A204.1 (cell line): ENCODE measurements around the gene SEC14L1.
"Not testable (repeated sequence)": the region's sequence is repeated elsewhere in the genome, so short reads cannot be mapped to it uniquely, and the experiment has no call there.

Experiments used
- FAIRE-seq: peaks from 2 replicates; lab custom pipeline; 2012; peaks lifted over from hg19 to GRCh38; lab: Jason Lieb, UNC

Gene SEC14L1

DNA sequence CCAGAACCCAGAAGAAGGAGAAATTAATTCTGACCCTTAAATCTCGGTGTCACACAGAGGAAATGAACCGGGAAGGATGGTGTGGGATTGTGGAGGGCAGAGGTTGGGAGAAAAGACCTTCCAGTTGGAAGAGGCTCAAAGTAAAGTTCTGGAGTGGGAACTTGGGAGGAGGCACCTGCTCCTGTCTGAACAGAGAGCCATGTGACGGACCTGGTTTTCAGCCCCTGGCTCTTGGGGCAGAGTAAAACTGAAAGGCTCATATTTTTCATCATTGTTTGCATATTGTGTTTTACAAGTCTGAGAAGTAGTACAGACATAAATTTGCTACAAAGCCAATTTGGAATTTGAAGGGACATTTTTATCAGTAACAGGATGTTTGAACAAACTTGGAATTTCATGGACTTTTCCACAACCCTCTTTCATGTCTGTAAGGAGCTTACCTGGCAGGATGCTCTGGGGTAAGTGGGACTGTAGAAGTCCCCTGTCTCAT, 24.4 kb upstream of the SEC14L1 start:
- FAIRE-seq: no peak

DNA sequence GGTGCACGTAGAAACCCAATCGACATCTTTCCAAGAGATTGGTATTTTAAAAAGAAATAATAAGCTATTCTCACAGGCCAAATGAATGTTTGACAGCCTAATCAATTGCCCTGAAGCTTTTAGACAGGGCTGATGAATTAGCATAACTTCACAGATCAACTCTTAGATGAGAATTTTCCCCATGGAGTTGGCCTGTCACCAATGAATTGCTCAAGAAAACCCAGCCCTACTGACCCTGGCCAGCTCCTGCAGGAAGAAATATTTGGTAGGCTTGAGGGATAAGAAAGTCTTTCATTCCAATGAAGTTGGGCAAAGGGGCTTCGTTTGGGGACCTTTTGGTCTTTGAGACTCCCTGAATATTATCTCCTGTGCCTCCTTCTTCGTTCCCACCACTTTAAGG, 23.4 kb upstream of the SEC14L1 start:
- no peak for FAIRE-seq

DNA sequence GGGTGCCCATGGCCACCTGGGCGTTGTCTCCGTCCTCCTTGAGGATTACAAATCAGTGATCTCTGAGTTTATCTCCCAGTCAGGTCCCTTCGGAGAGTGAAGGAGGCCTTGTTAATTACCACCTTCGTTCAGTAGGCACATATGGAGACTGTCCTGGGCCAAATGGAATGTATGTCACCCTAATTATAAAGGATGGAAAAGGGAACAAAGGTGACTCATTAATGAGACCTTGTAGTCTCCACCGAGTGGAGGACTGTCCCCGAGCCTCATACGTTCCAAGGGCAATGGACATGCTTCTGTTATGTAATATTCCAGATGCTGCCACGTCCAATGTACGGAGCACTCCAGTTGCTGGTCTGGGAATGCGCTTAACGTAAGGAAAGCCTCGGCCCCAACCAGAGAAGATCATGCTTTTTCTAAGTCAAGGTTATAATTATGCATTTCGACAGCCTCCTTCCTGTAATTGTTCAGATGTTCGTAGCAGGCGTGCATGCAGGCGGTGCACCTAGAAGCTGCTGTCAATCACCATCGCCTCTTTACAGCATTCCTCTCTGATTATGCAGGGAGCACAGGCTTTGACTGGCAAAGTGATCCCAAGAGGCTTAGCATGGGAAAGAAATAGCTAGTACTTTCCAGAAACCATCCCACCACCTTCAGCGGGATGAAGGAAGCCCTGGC, 22.4 kb upstream of the SEC14L1 start:
- no peak for FAIRE-seq

DNA sequence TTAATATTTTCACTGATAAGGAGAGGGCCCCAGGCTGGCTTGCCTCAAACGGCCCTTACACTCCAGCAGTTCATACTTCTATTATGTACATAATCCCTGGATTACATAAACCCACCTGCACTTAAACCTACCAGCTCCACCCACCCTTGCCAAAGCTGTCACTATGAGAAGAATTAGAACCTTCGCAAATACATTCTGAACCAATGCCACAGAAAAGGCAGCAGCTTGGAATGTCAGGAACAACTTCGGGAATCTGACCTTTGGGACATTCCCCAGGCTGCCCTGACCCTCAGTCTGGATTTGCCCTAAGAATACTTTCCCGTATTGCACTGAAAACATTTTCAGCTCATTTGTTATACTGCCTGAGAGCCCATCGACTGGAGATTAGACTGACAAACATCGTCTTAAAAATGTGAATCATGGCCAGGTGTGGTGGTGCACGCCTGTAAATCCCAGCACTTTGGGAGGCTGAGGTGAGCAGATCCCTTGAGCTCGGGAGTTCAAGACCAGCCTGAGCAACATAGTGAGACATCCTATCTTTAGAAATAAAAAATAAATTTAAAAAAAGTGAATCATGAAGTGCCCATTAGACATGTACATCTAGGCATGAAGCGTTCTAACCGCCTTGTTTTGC, 21.0 kb upstream of the SEC14L1 start:
- no peak for FAIRE-seq

DNA sequence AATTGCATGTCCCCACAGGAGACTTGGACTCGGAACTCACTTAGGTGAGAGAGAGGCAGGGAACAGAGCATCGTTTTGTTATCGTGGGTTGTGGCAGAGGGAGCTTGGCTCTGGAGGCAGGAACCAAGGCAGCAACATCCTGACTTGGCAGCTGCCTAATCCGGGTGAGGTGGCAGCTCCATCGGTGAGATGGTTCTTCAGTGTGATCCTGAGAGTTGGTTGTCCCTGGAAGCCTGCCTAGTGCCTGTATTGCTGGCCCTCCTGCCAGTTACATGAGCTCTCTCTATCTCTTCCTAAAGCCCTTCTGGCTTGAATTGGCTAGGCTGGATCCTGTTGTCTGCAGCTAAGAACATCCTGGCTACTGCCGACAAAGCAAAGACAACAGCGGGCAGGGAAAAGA, 19.9 kb upstream of the SEC14L1 start:
- no peak for FAIRE-seq

DNA sequence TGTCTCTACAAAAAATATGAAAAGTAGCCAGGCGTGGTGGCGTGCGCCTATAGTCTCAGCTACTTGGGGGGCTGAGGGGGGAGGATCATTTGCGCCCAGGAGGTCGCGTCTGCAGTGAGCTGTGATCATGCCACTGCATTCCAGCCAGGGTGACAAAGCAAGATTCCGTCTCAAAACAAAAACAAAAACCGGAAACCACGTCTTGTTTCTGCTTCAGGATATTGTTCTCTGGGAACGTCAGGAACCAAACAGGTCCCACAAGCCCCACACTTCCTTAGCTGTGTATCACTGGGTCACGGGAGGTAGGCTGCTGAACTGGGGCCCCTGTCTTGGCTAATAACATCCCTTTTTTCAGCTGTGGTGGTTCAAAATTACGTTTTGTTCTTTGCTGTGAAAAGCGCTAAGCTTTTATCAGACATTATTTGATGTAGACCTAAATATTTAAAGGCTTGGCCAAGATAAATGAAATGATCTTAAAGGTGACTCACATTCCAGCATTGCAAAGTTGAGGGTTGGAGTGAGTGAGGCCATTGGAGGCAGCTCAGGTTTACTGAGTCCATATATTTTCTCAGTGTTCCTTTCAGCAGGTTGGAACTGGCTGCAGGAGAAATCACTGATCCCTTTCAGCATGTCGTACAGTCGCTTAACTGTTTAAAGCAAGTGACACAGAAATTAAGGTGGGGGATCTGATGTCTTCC, 16.4 kb upstream of the SEC14L1 start:
- no peak for FAIRE-seq

DNA sequence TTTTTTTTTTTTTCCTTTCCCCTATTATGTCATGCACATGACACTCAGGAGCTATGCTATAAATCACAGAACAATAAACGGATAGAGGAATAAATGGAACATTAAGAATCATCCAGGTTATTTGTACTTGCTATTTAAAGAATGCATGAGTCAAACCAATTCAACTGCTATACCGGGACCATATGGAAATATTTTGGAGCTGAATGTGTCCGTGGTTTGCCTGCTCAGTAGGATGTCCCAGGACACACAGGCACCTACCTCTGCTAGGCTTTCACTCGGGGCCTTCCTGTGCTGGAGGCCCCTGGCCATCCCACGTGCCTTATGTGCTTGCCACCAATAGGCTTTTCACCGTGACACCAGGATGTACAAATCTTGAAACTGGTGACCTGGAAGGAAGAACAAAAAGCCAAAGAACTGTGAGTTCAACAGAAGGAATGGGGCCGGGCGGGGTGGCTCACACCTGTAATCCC, 15.3 kb upstream of the SEC14L1 start:
- FAIRE-seq: no peak

DNA sequence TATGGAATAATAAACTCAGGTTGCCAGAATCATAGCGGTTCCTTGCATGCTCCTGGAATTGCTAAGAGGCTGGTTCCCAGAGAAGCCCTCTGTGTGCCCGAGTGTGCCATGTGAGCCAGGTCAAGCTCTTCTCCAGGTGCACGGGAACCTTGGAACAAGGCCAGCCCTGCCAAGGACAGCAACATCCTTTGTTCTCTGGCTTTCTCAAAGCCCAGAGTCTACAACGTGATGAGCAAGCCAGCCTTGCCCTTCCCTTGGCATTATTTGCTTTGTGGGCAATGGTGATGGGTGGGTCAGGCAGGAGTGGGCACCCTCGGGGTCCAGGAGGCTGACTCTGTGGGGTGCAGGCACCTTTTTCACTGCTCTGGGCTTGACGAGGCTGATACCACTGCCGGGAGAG, 14.2 kb upstream of the SEC14L1 start:
- no peak for FAIRE-seq

DNA sequence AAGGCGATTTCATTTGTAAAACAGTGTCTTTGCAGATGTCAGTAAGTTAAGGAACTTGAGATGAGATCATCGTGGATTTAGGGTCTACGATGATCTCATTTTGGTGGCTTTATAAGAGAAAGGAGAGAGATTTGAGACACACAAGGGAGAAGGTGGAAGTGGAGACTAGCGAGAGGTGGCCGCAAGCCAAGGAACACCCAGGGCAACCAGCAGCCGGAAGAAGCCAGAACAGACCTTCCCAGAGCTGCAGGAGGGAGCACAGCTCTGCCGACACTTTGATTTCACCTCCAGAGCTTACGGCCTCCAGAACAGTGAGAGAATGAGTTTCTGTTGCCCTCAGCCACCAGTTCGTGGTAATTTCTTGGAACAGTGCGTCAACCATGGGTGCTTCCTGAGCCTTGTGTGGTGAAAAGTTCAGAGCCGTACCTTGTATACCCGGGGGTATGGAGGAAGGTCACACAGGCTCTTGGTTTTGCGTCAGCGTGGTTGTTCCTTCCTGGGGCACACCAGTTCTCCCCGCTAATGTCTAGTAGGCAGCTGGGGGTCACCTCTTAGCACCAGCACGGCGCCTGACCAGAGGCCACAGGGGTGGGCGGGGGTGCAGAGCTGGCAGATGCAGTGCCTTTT, 12.9 kb upstream of the SEC14L1 start:
- FAIRE-seq: no peak

DNA sequence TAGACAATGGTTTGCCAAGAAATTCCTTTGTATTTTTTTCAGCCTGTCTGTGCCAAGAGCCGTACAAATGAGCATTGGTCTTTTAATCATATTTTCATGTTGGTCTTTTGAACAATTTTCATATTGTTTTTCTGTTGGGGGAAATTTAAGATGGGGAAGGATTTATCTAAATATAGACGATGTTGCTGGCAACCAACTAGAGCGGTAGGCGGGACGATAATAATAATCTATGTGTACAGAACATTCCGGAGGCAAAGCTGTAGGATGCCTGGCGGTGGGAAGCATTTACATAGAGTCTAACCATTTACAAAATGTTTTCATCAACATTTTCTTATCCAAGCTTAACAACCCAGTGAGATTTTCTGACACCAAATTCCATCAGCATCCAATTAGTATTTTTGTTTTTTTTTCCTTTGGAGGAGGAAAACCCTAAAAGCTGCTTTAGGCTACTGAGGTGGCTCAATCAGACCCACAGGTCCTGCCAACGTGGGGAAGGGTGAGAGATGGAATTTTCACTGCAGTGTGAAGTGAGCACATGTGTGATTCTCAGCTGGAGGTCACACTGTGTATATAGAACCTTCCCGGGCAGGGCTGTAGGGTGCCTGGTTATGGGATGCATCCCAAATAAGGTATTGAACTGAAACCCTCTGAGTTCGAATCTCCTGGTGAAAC, 11.7 kb upstream of the SEC14L1 start:
- FAIRE-seq: no peak

DNA sequence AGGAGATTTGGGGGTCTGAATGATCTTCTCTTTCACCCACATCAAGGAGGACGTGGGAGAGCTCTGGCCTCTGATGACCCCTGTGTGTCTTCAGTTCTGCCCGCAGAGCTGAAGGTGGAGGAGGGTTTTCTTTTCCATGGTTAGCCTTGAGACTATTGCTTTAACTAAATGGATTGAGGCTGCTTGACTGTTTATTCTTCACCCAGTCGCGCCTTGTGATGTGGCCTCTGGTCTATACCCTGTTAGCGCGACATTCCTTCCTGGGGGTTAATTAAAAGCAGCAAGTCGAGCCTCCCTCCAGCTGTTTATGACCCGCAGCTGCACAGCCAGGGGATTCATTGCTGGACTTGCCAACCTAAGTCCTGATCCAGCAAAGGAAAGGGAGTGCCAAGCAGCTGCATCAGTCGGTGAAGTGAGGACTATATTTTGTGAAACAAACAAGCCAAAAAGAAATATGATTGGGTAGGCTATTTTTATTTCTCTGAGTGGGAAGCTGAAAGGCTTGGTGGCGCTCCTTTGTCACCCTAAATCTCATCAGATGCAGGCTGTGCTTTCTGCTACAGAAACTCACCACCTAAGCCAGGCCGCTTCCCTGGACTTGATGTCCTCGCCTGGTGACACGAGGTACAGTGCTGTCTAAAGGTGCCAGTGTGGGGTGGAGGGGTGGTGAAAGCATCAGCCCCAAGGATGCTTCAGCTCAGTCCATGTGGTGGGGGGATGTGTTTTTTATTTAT, 11.0 kb upstream of the SEC14L1 start:
- FAIRE-seq: no peak

DNA sequence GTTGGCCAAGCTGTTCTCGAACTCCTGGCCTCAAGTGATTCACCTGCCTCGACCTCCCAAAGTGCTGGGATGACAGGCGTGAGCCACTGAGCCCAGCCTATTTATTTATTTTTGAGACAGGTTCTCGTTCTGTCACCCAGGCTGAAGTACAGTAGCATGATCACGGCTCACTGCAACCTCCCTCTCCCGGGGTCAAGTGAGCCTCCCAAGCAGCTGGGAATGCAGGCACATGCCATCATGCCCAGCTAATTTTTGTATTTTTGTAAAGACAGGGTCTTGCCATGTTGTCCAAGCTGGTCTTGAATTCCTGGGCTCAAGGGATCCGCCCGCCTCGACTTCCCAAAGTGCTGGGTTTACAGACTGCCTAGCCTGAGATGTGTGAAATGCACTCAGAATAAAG, 10.2 kb upstream of the SEC14L1 start:
- FAIRE-seq: no peak

DNA sequence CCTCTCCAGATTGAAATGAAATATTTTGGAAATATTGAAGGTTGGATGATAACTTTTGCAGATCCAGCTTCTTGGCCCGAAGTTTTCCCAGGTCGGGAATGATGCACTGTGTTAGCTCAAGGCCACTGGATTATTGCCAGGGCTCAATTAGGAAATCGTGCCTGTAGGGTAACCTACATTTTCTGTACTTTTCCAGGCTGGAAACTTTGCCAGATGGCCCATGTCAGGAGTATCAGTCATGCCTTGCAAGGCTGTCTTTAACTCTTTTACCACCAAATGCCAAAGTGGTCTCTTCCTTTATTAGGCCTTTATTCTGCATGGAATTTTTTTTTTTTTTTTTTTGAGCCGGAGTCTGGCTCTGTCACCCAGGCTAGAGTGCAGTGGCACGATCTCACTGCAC, 8.9 kb upstream of the SEC14L1 start:
- FAIRE-seq: no peak

DNA sequence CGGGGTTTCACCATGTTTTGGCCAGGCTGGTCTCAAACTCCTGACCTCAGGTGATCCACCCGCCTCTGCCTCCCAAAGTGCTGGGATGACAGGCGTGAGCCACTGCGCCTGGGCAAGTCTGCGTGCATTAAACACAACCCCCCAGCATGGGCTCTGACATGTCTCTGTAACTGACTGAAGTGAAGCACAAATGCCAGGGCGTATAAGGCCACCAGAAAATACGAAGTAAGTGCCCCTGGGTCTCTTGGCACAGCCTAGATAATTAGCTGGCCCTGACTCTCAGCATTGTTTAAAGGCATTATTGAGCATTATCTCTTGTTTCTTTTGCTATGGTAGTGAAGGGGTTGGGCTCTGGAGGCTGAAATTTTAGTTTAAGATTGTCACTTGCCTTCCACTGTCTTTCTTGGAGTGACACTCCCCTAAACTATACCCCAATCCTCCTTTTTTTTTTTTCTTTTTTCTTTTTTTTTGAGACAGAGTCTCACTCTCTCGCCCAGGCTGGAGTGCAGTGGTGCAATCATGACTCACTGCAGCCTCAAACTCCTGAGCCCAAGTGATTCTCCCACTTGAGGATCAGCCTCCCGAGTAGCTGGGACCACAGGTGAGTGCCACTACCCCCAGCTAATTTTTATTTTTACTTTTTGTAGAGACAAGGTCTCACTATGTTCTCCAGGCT, 8.2 kb upstream of the SEC14L1 start:
- FAIRE-seq: no peak

DNA sequence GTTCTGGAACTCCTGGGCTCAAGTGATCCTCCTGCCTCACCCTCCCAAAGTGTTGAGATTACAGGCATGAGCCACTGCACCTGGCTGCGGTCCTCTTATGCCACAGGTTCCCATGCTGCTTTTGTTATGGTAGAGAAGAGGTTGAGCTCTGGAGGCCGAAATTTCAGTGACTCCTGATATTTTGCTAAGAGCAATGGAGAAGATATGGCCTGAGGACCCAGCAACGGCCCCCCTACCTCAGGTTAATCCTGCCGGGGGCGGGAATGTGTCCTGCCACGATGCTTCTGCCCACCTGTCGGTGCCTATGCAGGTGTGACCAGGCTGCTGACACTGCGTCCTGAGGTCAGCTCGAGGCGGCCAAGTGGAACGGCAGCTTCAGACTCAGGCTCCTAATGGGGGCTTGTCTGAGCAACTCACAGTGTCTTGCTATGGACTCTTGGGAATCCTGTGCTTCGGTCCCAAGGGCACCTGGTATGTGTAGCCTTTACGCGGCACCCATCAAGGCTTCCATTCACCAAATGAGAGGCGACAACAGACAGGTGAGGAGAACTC, 7.6 kb upstream of the SEC14L1 start:
- no peak for FAIRE-seq

DNA sequence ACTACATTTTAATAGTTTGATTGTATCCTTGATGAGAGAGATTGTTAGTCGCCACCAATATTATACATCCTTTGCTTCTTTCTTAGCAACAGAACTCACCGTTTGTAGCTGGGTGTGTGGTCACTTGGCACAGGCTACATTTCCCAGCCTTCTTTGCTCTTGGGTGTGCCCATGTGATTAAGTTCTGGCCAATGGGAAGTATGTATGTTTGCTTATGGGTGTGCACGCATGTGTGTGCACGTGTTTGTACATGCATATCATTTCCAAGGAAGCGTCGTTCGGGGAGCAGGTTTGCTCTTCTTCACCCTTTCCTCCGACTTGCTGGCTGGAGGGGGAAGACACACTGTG, 4.4 kb upstream of the SEC14L1 start:
- no peak for FAIRE-seq

DNA sequence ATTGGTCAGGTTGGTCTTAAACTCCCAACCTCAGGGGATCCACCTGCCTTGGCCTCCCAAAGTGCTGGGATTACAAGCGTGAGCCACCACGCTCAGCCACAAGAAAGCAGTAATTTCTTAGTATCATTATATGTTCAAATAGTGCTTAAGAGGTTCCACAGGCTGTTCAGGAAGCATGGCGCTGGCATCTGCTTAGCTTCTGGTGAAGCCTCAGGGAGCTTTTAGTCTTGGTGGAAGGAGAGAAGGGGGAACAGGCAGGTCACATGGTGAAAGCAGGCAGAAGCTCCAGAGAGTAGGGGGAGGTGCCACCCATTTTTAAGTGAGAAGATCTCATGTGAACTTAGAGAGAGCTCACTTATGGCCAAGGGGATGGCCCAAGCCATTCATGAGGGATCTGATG, 3.7 kb upstream of the SEC14L1 start:
- no peak for FAIRE-seq

DNA sequence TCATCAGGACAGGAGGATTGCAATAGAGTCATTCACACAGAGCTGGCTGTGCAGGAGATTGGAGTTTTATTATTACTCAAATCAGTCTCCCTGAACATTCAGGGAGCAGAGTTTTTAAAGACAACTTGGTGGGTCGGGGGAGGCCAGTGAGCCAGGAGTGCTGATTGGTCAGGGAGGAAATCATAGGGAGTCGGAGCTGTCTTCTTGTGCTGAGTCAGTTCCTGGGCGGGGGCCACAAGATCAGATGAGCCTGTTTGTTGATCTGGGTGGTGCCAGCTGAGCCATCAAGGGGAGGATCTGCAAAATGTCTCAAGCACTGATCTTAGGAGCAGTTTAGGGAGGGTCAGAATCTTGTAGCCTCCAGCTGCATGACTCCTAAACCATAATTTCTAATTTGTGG, 2.9 kb upstream of the SEC14L1 start:
- not testable (repeated sequence) for FAIRE-seq

DNA sequence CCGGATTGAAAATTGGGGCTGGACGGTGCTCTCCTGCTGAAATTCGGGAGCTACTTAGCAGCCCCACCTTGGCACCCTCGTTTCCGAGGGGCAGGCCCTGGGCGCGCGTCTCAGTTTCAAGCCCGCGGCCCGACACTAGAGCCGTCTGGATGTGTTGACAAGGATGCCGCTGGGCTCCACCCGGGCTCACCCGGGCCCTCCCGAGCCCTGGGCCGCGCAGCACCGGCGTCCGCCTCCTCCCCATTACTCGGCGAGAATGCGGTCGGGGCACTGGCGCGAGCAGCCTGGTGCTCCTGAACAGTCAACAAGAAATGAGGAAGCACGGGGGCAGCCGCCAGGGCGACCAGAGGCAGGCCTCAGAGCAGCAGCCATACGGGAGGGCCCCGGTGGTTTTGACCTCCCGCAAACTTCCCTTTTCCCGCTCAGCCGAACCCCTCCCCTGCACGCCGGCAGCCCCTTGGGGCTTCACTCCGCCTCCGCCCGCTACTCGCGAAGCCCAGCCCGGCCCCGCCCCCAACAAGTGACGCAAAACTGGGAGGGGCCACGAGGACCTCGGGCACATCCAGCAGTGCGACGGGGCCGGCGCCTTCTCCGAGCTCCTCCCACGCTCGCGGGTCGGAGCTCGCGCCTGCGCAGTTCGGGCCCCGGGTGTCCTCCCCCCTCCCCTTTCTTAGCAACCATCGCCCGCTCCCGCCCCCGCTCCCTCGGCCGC, 447 bp upstream of the SEC14L1 start:
- peak; percentile 72 for FAIRE-seq

DNA sequence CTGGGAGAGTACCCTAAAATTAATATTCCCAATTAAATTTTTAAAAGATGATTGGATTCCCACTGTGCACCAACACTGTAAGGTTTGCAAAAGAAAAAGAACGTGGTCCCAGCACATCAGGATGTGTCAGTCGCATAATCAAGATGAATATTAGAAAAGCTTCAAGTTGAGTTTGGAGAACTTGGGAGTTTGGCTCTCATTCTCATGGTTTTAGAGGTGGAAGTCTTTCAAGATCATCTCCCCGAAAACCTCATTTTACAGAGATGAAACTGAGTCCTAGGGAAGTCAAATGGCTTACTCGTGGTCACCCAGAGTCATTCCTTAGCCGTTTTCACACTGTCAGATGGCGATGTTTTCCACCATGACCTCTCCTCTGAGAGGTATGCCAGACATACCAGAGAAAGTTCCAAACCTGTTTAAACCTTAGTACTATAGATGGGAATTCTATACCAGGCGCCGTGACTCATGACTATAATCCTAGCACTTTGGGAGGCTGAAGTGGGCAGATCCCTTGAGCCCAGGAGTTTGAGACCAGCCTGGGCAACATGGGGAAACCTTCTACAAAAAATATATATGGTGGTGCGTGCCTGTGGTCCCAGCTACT, 1.2 kb downstream of the SEC14L1 start:
- no peak for FAIRE-seq
